Astrocyte of the cerebellum (primary cell): ENCODE results near the gene KLHL21.
"Not testable (repeated sequence)": the region's sequence is repeated elsewhere in the genome, so short reads cannot be mapped to it uniquely, and the experiment has no call there.

ENCODE experiments used
- DNase-seq: peaks from one replicate; pipeline ENCODE4 v3.0.0-alpha.2; 2011; ENCODE audit warnings: low read depth
- H3K4me3 ChIP-seq: 2 replicates; pipeline ENCODE4 v1.5.1; 2011; ENCODE audit warnings: mild to moderate bottlenecking, low read depth, low read length, moderate library complexity
- CTCF ChIP-seq: IDR thresholded peaks from 2 replicates; pipeline ENCODE4 v1.5.1; 2012; ENCODE audit warnings: low read length, low read depth, moderate library complexity, mild to moderate bottlenecking; ENCODE audit errors: missing control alignments
- in situ Hi-C: cut with HindIII; loops from 2 replicates; pipeline ENCODE4 v1.10.0; 2017; ENCODE audit warnings: low sequenced_read_pairs

Gene KLHL21

GRCh38 chr1:6603915-6604558 is 1.4 kb upstream of the KLHL21 start:
- DNase-seq = peak; percentile 50
- no peak overlapping the region for H3K4me3 ChIP-seq

GRCh38 chr1:6603238-6603914 is 707 bp upstream of the KLHL21 start:
- DNase-seq = peak; percentile 62
- TF ChIP-seq CTCF = no peak
- peak overlapping the region; percentile 89 for H3K4me3 ChIP-seq
- in situ Hi-C loops = no loop called here

More at GRCh38 chr1:6603915-6604558, 1.4 kb upstream of the KLHL21 start:
- no peak for TF ChIP-seq CTCF
- in situ Hi-C loops = no loop called here

- in situ Hi-C loops = no loop called here
- TF ChIP-seq CTCF = no peak
- peak overlapping the region; percentile 89 for H3K4me3 ChIP-seq
- no peak for DNase-seq
Observed at GRCh38 chr1:6601923-6602668, 573 bp downstream of the KLHL21 start.

GRCh38 chr1:6601049-6601922 is 1.4 kb downstream of the KLHL21 start:
- in situ Hi-C loops = no loop called here
- peak; percentile 80 for DNase-seq
- H3K4me3 ChIP-seq = peak overlapping the region; percentile 89
- TF ChIP-seq CTCF = peak; percentile 11

GRCh38 chr1:6600410-6601048 is 2.1 kb downstream of the KLHL21 start:
- no peak for TF ChIP-seq CTCF
- no peak for DNase-seq
- H3K4me3 ChIP-seq = peak overlapping the region; percentile 89
- in situ Hi-C loops = no loop called here

- DNase-seq, in situ Hi-C loops: not testable (repeated sequence)
- peak overlapping the region; percentile 89 for H3K4me3 ChIP-seq
Observed at GRCh38 chr1:6599991-6600390, 2.7 kb downstream of the KLHL21 start.
